Trophoblast cell (in vitro differentiated cells and primary cell): ENCODE results near the gene TRIM27.
"Not testable (repeated sequence)": the region's sequence is repeated elsewhere in the genome, so short reads cannot be mapped to it uniquely, and the experiment has no call there.

Experiments used
- DNase-seq, 2 donors: peaks; one replicate each; pipeline ENCODE4 v3.0.0-alpha.2; 2016
- H2AFZ ChIP-seq: 2 replicates; pipeline ENCODE4 v1.6.1; 2013; ENCODE audit warnings: low read length, moderate library complexity, mild to moderate bottlenecking; ENCODE audit not compliant: insufficient read depth, poor library complexity
- H2AK5ac ChIP-seq: 2 replicates; pipeline ENCODE4 v1.6.1; 2013; ENCODE audit warnings: mild to moderate bottlenecking, low read length
- H2BK120ac ChIP-seq: 2 replicates; pipeline ENCODE4 v1.6.1; 2013; ENCODE audit warnings: low read length, mild to moderate bottlenecking, moderate library complexity; ENCODE audit not compliant: insufficient read depth, poor library complexity
- H2BK12ac ChIP-seq: 2 replicates; pipeline ENCODE4 v1.6.1; 2013; ENCODE audit warnings: mild to moderate bottlenecking, low read length, moderate library complexity
- H2BK5ac ChIP-seq: 2 replicates; pipeline ENCODE4 v1.6.1; 2013; ENCODE audit warnings: low read length, low read depth, moderate library complexity, mild to moderate bottlenecking; ENCODE audit not compliant: poor library complexity
- H3K14ac ChIP-seq: 2 replicates; pipeline ENCODE4 v1.6.1; 2013; ENCODE audit warnings: mild to moderate bottlenecking, low read length
- H3K18ac ChIP-seq: 2 replicates; pipeline ENCODE4 v1.6.1; 2013; ENCODE audit warnings: mild to moderate bottlenecking, low read length
- H3K23ac ChIP-seq: 2 replicates; pipeline ENCODE4 v1.6.1; 2013; ENCODE audit warnings: low read length
- H3K27ac ChIP-seq: 2 replicates; pipeline ENCODE4 v1.5.1; 2013; ENCODE audit warnings: low read depth, mild to moderate bottlenecking, inconsistent platforms, low read length, moderate library complexity
- H3K27me3 ChIP-seq: 2 replicates; pipeline ENCODE4 v1.6.1; 2013; ENCODE audit warnings: inconsistent platforms, mild to moderate bottlenecking, low read length, moderate library complexity; ENCODE audit not compliant: insufficient read depth
- H3K36me3 ChIP-seq, 2 experiments: 1 replicate in 1 of 2; 2 replicates in 1 of 2; pipeline ENCODE4 v1.6.1; 2013; ENCODE audit warnings: low read length in 2 of 2, mild to moderate bottlenecking in 2 of 2, moderate library complexity in 1 of 2; ENCODE audit not compliant: insufficient read depth in 2 of 2, control insufficient read depth in 1 of 2
- H3K4ac ChIP-seq: 2 replicates; pipeline ENCODE4 v1.6.1; 2013; ENCODE audit warnings: low read depth, mild to moderate bottlenecking, low read length, moderate library complexity
- H3K4me1 ChIP-seq, 2 experiments: 1 replicate in 1 of 2; 2 replicates in 1 of 2; pipeline ENCODE4 v1.6.1; 2013; ENCODE audit warnings: low read length in 2 of 2, mild to moderate bottlenecking in 2 of 2, moderate library complexity in 1 of 2; ENCODE audit not compliant: insufficient read depth in 2 of 2, control insufficient read depth in 1 of 2
- H3K4me2 ChIP-seq: 2 replicates; pipeline ENCODE4 v1.6.1; 2013; ENCODE audit warnings: inconsistent platforms, mild to moderate bottlenecking, low read length, moderate library complexity
- H3K4me3 ChIP-seq: 2 replicates; pipeline ENCODE4 v1.5.1; 2013; ENCODE audit warnings: mild to moderate bottlenecking, low read depth, low read length, inconsistent platforms
- H3K79me1 ChIP-seq: one replicate; pipeline ENCODE4 v1.6.1; 2013; ENCODE audit warnings: low read length
- H3K79me2 ChIP-seq: 2 replicates; pipeline ENCODE4 v1.6.1; 2013; ENCODE audit warnings: low read length, mild to moderate bottlenecking; ENCODE audit not compliant: control insufficient read depth, insufficient read depth, poor library complexity
- H3K9ac ChIP-seq: 2 replicates; pipeline ENCODE4 v1.6.1; 2013; ENCODE audit warnings: mild to moderate bottlenecking, low read length
- H3K9me3 ChIP-seq: 2 replicates; pipeline ENCODE4 v1.6.1; 2013; ENCODE audit warnings: low read depth, mild to moderate bottlenecking, control low read depth, inconsistent platforms, low read length; ENCODE audit not compliant: insufficient read depth
- H4K12ac ChIP-seq: 2 replicates; pipeline ENCODE4 v1.6.1; 2013; ENCODE audit warnings: low read depth, mild to moderate bottlenecking, low read length, moderate library complexity
- H4K8ac ChIP-seq: 2 replicates; pipeline ENCODE4 v1.6.1; 2013; ENCODE audit warnings: low read depth, mild to moderate bottlenecking, low read length, moderate library complexity
- H4K91ac ChIP-seq: one replicate; pipeline ENCODE4 v1.6.1; 2013; ENCODE audit warnings: low read depth, mild to moderate bottlenecking, low read length, moderate library complexity
- WGBS: extraction: QIAGEN DNeasy Blood & Tissue Kit; methylation state at CpG from one replicate; pipeline ENCODE4 v1.1.7; 2013; ENCODE audit warnings: missing lambda C conversion rate; ENCODE audit not compliant: insufficient read length, insufficient coverage; ENCODE audit errors: extremely low coverage; 5-methylcytosine and 5-hydroxymethylcytosine counted together

The TRIM27 gene

DNA sequence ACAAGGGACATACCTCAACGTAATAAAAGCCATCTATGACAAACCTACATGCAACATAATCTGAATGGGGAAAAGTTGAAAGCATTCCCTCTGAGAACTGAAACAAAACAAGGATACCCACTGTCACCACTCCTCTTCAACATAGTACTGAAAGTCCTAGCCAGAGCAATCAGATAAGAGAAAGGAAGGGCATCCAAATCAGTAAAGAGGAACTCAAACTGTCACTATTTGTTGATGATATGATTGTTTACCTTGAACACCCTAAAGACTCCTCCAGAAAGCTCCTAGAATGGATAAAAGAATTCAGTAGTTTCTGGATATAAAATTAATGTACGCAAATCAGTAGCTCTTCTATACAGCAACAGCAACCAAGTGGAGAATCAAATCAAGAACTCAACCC, 41.9 kb upstream of the TRIM27 start:
- Histone ChIP-seq H2BK120ac (no peak overlapping the region), H4K12ac (no peak overlapping the region), H3K27ac (no peak overlapping the region), H3K4me3 (no peak overlapping the region), H3K36me3 (peaks cover 0 to 2% of the 10 kb centered on the region in 2 experiments), H3K79me1 (no peaks in the 10 kb centered on the region), H3K27me3 (no peaks in the 10 kb centered on the region), H3K79me2 (no peaks in the 10 kb centered on the region), H2AK5ac (no peak overlapping the region), H3K4me1 (peaks cover 0 to 8% of the 10 kb centered on the region in 2 experiments), H4K91ac (no peak overlapping the region), H3K18ac (no peak overlapping the region), H3K9ac (no peak overlapping the region), H3K23ac (no peak overlapping the region), H2BK12ac (no peak overlapping the region), H4K8ac (no peak overlapping the region), H3K4me2 (no peak overlapping the region), H2AFZ (no peak overlapping the region), H3K14ac (no peak overlapping the region), H3K9me3 (peaks cover 8% of the 10 kb centered on the region), H2BK5ac (no peak overlapping the region), H3K4ac (no peak overlapping the region)
- WGBS, result no CpG with 5 or more reads among the region's 2 CpGs
- DNase-seq, result no peak

DNA sequence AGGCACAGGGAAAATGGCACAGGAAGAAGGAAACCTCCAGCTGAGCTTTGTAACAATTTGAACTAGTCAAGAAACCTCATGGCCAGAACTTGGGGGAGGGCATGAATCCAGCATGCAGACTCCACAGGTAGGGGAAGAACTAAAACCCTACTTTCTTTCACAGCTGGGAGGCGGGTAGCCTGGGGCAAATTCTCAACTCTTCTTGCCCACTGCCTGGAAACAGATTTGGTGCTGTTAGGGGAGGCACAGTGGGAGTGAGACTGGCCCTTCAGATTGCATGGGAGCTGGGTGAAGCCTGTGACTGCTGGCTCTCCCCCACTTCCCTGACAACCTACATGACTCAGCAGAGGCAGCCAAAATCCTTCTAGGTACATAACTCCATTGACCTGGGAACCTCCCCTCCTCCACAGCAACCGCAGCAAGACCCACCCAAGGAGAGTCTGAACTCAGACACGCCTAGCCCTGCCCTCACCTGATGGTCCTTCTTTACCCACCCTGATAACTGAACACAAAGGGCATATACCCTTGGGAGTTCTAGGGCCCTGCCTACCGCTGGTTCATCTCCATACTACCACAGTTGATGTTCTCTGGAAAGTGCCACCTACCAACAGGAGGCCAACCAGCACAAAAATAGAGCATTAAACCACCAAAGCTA, 37.2 kb upstream of the TRIM27 start:
- Histone ChIP-seq H4K91ac (no peak overlapping the region), H3K79me2 (no peaks in the 10 kb centered on the region), H3K27ac (no peak overlapping the region), H2BK12ac (no peak overlapping the region), H2AFZ (no peak overlapping the region), H3K79me1 (no peaks in the 10 kb centered on the region), H3K14ac (no peak overlapping the region), H4K12ac (no peak overlapping the region), H3K9ac (no peak overlapping the region), H2BK5ac (no peak overlapping the region), H3K36me3 (no peaks in the 10 kb centered on the region), H3K9me3 (no peaks in the 10 kb centered on the region), H3K4me2 (no peak overlapping the region), H3K4me3 (no peak overlapping the region), H2AK5ac (no peak overlapping the region), H3K4ac (no peak overlapping the region), H4K8ac (peak overlapping the region; percentile 30), H2BK120ac (no peak overlapping the region), H3K27me3 (no peaks in the 10 kb centered on the region), H3K23ac (no peak overlapping the region), H3K4me1 (peaks cover 0 to 6% of the 10 kb centered on the region in 2 experiments), H3K18ac (no peak overlapping the region)
- WGBS, result no CpG with 5 or more reads among the region's 4 CpGs
- DNase-seq, result no peak

DNA sequence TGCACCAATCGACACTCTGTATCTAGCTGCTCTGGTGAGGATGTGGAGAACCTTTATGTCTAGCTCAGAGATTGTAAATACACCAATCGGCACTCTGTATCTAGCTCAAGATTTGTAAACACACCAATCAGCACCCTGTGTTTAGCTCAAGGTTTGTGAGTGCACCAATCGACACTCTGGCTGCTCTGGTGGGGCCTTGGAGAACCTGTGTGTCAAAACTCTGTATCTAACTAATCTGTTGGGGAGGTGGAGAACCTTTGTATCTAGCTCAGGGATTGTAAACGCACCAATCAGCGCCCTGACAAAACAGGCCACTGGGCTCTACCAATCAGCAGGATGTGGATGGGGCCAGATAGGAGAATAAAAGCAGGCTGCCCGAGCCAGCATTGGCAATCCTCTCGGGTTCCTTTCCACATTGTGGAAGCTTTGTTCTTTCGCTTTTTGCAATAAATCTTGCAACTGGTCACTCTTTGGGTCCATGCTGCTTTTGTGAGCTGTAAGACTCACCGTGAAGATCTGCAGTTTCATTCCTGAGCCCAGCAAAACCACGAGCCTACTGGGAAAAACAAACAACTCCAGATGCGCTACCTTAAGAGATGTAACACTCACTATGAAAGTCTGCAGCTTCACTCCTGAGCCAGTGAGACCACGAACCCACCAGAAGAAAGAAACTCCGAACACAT, 34.9 kb upstream of the TRIM27 start:
- not testable (repeated sequence) for H2AK5ac ChIP-seq, H3K9ac ChIP-seq, H4K8ac ChIP-seq

DNA sequence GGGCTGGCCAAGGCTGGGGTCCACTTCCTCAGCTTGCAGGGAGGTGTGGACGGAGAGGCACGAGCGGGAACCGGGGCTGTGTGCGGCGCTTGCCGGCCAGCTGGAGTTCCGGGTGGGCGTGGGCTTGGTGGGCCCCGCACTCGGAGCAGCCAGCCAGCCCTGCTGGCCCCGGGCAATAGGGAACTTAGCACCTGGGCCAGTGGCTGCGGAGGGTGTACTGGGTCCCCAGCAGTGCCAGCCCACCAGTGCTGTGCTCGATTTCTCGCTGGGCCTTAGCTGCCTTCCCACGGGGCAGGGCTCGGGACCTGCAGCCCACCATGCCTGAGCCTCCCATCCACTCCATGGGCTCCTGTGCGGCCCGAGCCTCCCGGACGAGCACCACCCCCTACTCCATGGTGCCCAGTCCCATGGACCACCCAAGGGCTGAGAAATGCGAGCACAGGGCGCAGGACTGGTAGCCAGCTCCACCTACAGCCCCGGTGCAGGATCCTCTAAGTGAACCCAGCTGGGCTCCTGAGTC, 34.1 kb upstream of the TRIM27 start:
- H3K27ac ChIP-seq, H3K4ac ChIP-seq, H2BK5ac ChIP-seq, H3K4me1 ChIP-seq, H2BK12ac ChIP-seq, H3K27me3 ChIP-seq, H2AFZ ChIP-seq, H4K91ac ChIP-seq, DNase-seq, H4K8ac ChIP-seq, H3K79me2 ChIP-seq, H4K12ac ChIP-seq, H3K4me3 ChIP-seq, H3K14ac ChIP-seq, H3K9ac ChIP-seq, H3K79me1 ChIP-seq, H2BK120ac ChIP-seq, H3K9me3 ChIP-seq, H3K4me2 ChIP-seq, H3K23ac ChIP-seq, H3K18ac ChIP-seq, H3K36me3 ChIP-seq, H2AK5ac ChIP-seq: not testable (repeated sequence)
- no CpG with 5 or more reads among the region's 24 CpGs for WGBS

More for the DNA sequence above, 34.9 kb upstream of the TRIM27 start:
- not testable (repeated sequence) for H4K12ac ChIP-seq, H3K14ac ChIP-seq, H3K79me1 ChIP-seq, H3K23ac ChIP-seq, H3K4me2 ChIP-seq, H3K4ac ChIP-seq, H3K4me3 ChIP-seq, H3K36me3 ChIP-seq, H2AFZ ChIP-seq, H2BK5ac ChIP-seq, H2BK12ac ChIP-seq, H3K4me1 ChIP-seq, H2BK120ac ChIP-seq, H3K18ac ChIP-seq, DNase-seq, H3K27me3 ChIP-seq, H3K27ac ChIP-seq, H3K79me2 ChIP-seq, H4K91ac ChIP-seq, H3K9me3 ChIP-seq
- no CpG with 5 or more reads among the region's 13 CpGs for WGBS
